GM18499 (cell line): ENCODE results near the gene ZNF408.
"Not testable (repeated sequence)": the region's sequence is repeated elsewhere in the genome, so short reads cannot be mapped to it uniquely, and the experiment has no call there.

ENCODE experiments used
- ATAC-seq: cut with Tn5 transposase; IDR thresholded peaks from one replicate; pipeline ENCODE4 v1.9.1; 2021; ENCODE audit warnings: moderate number of reproducible peaks; ENCODE audit not compliant: insufficient read depth, unreplicated experiment

ZNF408 gene

GRCh38 chr11:46695345-46696211 is 5.3 kb upstream of the ZNF408 start:
- ATAC-seq, result no peak

GRCh38 chr11:46696212-46696558 is 4.6 kb upstream of the ZNF408 start:
- ATAC-seq, result no peak

GRCh38 chr11:46697303-46697702 is 3.5 kb upstream of the ZNF408 start:
- no peak for ATAC-seq

- no peak for ATAC-seq
Measured at GRCh38 chr11:46697723-46698122, 3.1 kb upstream of the ZNF408 start.

GRCh38 chr11:46698597-46698996 is 2.2 kb upstream of the ZNF408 start:
- ATAC-seq, result no peak

- ATAC-seq, result no peak
Measured at GRCh38 chr11:46701078-46701654, 335 bp downstream of the ZNF408 start.

- ATAC-seq, result no peak
Measured at GRCh38 chr11:46705070-46705688, 4.3 kb downstream of the ZNF408 start.

GRCh38 chr11:46706886-46707285 is 6.1 kb downstream of the ZNF408 start:
- ATAC-seq, result no peak

GRCh38 chr11:46709351-46709750 is 8.5 kb downstream of the ZNF408 start:
- not testable (repeated sequence) for ATAC-seq

- no peak for ATAC-seq
Measured at GRCh38 chr11:46710821-46711269, 10.0 kb downstream of the ZNF408 start.

GRCh38 chr11:46711303-46711702 is 10.5 kb downstream of the ZNF408 start:
- ATAC-seq, result no peak

GRCh38 chr11:46712874-46713576 is 12.2 kb downstream of the ZNF408 start:
- ATAC-seq, result no peak

- not testable (repeated sequence) for ATAC-seq
Measured at GRCh38 chr11:46717825-46718154, 17.0 kb downstream of the ZNF408 start.

- no peak for ATAC-seq
Measured at GRCh38 chr11:46718155-46719019, 17.6 kb downstream of the ZNF408 start.

GRCh38 chr11:46719048-46719542 is 18.3 kb downstream of the ZNF408 start, which contains the start of gene F2:
Gene F2 (plus strand): TSS chr11:46719213. CDS start chr11:46719236, 23 bp downstream.
- no peak for ATAC-seq

GRCh38 chr11:46719543-46720218 is 18.9 kb downstream of the ZNF408 start:
- ATAC-seq, result no peak

- no peak for ATAC-seq
Measured at GRCh38 chr11:46721286-46721685, 20.5 kb downstream of the ZNF408 start.

- ATAC-seq, result no peak
Measured at GRCh38 chr11:46722566-46723358, 21.9 kb downstream of the ZNF408 start.

- ATAC-seq, result no peak
Measured at GRCh38 chr11:46723359-46723680, 22.5 kb downstream of the ZNF408 start.
